RCC 7860 (cell line): Measurements from ENCODE around the gene NANOS1.
A peak's percentile ranks its signal among the peaks of the same experiment; 100 is the strongest.

Source experiments
- DNase-seq: peaks from one replicate; pipeline ENCODE4 v3.0.0-alpha.2; 2015; ENCODE audit warnings: low spot score
- FAIRE-seq: peaks from 2 replicates; lab custom pipeline; 2012; peaks lifted over from hg19 to GRCh38; lab: Jason Lieb, UNC

Gene NANOS1, protein sequence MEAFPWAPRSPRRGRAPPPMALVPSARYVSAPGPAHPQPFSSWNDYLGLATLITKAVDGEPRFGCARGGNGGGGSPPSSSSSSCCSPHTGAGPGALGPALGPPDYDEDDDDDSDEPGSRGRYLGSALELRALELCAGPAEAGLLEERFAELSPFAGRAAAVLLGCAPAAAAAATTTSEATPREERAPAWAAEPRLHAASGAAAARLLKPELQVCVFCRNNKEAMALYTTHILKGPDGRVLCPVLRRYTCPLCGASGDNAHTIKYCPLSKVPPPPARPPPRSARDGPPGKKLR

DNA sequence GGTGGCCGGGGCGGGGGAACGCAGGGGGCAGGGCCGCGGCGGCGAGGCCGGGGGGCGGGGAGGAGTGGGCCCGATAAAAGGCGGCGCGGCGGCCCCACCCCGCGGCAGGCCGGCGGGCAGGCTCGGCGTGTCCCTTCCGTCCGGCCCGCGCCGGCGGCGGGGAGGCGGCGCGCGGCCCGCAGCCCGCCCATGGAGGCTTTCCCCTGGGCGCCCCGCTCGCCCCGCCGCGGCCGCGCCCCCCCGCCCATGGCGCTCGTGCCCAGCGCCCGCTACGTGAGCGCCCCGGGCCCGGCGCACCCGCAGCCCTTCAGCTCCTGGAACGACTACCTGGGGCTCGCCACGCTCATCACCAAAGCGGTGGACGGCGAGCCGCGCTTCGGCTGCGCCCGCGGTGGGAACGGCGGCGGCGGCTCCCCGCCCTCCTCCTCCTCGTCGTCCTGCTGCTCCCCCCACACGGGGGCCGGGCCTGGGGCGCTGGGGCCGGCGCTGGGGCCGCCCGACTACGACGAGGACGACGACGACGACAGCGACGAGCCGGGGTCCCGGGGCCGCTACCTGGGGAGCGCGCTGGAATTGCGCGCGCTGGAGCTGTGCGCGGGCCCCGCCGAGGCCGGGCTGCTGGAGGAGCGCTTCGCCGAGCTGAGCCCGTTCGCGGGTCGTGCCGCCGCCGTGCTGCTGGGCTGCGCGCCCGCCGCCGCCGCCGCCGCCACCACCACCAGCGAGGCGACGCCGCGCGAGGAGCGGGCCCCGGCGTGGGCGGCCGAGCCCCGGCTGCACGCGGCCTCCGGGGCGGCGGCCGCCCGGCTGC is at the start of gene NANOS1:
TSS of gene NANOS1 (plus strand) at position 102 of the 808 bp plus-strand sequence. CDS start at position 190, 88 bp downstream.
- no peak for FAIRE-seq
- DNase-seq = no peak

GRCh38 chr10:118980135-118980865 is 49.2 kb upstream of the NANOS1 start:
- no peak for FAIRE-seq
- no peak for DNase-seq

GRCh38 chr10:118980870-118981269 is 48.6 kb upstream of the NANOS1 start:
- no peak for DNase-seq
- FAIRE-seq = no peak

DNA sequence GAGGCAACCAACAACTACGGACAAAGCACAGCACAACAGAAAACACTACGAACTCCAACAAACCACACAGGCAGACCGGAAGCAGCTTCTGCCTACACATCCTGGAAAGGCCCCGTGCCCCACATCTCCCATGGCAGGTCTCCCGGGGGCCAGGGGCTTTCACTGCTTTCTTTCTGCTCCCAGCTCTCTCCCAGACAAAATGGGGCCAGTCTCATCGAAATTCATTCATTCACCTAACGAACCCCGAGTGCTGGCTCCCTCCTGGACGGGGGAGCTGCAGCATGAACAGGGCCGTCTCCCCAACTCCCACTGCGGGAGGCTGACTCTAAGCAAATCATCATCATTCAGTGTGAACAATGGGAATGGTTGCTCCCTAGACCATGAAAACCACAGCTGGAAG is 47.6 kb upstream of the NANOS1 start:
- DNase-seq = no peak
- no peak for FAIRE-seq

DNA sequence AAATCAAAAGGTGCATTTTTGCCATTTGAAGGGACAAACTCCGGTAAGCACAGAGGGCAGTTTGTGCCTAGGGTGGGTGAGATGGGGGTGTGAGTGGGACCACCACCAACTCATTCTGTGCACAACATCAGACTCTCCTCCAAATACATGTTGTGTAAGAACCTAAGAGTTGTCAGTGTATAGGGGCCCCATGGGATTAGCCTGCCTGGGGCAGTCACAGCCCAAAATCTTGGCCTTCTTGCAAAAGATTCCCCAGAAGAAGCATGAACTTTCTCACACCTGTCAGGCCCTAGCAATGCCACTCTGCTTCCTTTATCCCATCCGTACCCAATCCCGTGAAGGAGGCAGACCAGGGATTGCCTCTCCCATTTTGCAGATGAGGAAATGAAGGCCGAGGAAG is 47.1 kb upstream of the NANOS1 start:
- FAIRE-seq = no peak

DNA sequence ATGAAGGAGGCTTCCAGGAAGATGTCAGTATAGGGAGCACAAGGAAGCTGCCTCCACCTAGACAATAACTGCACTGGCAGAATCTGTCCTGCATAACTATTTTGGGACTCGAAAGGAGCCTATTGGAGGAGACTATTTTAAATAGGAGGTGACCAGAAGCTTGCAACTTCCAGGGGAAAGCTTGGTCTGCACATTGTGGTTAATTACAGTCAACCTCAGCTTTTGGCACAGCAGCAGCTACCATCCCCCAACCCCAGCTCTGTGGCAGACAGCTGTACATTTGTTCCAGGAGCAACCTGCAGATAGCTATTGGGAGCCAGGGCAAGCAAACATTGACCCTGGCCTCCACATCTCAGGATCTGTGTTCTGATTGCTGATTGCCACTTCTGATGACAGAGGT is 46.3 kb upstream of the NANOS1 start:
- FAIRE-seq (no peak), DNase-seq (no peak)

More for the DNA sequence above, 47.1 kb upstream of the NANOS1 start:
- DNase-seq = no peak

- no peak for DNase-seq
Observed at GRCh38 chr10:118985576-118985975, 43.9 kb upstream of the NANOS1 start.

DNA sequence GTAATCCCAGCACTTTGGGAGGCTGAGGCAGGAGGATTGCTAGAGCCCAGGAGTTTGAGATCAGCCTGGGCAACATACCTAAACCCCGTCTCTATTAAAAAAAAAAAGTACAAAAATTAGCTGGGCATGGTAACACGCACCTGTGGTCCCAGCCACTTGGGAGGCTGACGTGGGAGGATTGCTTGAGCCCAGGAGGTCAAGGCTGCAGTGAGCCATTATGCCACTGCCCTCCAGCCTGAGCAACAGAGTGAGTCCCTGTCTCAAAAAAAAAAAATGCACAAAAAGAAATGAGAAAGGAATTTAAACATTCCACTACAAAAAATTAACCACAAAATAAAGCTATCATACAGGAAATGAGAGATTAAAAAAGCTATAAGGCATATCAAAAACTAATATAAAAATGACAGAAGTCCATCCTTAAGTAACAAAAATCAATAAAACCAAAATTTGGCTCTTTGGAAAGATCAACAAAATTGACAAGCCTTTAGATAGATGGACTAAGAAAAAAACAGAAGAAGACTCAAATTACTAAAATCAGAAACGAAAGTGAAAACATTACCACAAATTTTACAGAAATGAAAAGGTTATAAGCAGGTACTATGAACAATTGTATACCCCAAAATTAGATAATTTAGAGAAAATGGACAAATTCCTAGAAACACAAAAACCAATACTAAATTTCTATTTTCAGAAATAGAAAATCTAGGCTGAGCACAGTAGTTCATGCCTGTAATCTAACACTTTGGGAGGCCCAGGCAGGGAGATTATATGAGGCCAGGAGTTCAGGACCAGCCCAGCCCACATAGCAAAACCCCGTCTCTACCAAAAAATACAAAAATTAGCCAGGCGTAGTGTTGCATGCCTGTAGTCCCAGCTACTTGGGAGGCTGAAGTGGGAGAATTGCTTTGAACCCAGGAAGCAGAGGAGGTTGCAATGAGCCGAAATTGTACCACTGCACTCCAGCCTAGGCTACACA is 42.4 kb upstream of the NANOS1 start:
- FAIRE-seq (no peak), DNase-seq (no peak)

More at GRCh38 chr10:118985576-118985975, 43.9 kb upstream of the NANOS1 start:
- no peak for FAIRE-seq

DNA sequence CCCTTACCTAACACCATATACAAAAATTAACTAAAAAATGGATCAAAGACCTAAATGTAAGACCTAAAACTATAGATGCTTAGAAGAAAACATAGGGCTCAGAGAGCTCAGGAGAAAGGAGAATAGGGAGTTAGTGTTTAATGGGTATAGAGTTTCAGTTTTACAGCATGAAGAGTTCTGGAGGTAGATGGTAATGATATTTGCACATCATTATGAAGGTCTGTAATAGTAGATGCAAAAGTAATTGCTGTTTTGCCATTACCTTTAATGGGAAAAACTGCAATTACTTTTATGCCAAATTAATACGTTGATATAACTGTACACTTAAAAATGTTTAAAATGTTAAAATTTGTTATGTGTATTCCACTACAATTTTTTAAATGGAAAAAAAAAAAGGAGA is 39.2 kb upstream of the NANOS1 start:
- FAIRE-seq (no peak), DNase-seq (no peak)

GRCh38 chr10:118992496-118992895 is 37.0 kb upstream of the NANOS1 start:
- FAIRE-seq = no peak
- no peak for DNase-seq

DNA sequence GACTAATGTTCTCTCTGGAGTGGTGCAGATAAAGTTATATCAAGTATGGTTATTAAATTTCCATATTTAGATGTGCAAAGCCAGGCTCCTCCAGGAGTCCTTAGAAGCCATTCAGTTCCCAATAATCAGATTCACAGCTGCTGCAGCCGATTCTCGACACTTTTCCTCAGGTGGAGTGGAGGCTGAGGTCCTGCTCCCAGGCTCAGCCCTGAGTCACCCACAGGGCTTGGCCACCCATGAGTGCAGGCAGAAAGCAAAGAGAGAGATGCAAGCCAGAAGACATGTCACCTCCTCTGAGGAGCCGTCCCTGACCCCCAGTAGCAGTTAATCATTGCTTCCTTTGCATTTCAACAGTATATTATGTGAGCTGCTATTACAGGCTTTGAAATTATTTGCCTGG is 36.3 kb upstream of the NANOS1 start:
- DNase-seq (no peak), FAIRE-seq (no peak)

GRCh38 chr10:118994321-118994720 is 35.2 kb upstream of the NANOS1 start:
- DNase-seq = no peak
- no peak for FAIRE-seq

DNA sequence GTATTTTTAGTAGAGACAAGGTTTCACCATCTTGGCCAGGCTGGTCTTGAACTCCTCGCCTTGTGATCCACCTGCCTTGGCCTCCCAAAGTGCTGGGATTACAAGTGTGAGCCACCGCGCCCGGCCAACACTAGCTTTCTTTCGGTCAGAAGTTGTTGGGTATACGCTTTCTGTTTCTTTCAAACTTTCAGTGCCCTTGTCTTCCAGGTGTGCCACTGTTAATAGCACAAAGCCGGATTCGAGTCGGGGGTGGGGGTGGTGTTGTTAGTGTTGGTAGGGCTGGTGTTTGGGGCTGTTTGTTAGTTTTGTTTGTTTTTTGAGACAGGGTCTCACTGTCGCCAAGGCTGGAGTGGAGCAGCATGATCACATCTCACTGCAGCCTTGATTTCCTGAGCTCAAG is 33.8 kb upstream of the NANOS1 start:
- FAIRE-seq (no peak), DNase-seq (no peak)

DNA sequence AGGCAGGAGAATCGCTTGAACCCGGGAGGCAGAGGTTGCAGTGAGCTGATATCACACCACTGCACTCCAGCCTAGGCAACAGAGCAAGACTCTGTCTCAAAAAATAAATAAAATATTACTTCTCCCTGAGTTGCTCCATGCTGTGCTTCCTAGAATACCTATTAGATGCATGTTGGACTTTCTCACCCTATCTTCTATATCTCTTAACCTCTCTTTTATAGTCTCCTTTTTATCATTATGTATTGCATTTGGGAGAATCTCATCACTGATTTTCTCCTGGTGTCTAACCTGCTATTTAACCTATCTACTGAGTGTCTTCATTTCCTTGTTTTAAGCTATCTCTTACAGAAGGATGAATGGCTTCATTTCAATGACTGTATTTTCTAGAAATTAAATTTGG is 32.1 kb upstream of the NANOS1 start:
- DNase-seq = no peak
- FAIRE-seq = no peak

GRCh38 chr10:118998183-118998582 is 31.3 kb upstream of the NANOS1 start:
- FAIRE-seq (no peak), DNase-seq (no peak)

GRCh38 chr10:119001717-119002500 is 27.6 kb upstream of the NANOS1 start:
- no peak for DNase-seq
- no peak for FAIRE-seq

GRCh38 chr10:119003572-119004289 is 25.8 kb upstream of the NANOS1 start:
- no peak for DNase-seq
- no peak for FAIRE-seq

DNA sequence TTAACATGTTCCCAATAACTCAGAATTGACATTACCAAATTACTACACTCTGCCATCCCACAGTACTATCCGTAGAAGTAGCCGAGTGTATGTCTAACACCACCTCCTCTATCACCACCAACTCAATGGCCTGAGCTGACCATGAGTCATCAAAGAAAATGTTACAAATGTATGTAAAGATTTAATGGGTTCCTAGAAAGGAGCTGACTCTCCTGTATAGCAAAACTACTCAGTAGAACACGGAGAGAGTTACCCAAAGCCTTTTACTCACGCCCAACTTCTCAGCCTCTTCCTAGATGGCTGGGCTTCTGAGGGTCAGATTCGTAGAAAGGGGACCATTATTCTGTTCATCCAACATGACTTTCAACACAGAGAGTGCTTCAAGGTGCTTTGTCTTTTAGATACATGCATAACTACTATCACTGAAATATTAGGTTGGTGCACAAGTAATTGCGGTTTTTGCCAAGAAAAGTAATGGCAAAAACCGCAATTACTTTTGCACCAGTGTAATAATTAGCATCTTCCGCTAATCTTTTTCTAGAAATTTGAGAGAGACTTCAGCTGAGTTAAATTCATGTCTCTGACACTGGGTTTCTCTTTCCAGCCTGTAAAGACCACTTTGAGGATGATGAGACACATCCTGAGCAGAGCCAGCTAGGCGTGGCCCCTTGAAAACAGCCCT is 24.0 kb upstream of the NANOS1 start:
- no peak for FAIRE-seq
- peak; percentile 39 for DNase-seq
